ENCODE data around the gene FREM2.

Gene FREM2

GRCh38 chr13:38814331-38814730 lies 127.5 kb downstream of the FREM2 start:
- TF ChIP-seq CTCF (IDR thresholded peaks at IDR 0.05; ENCODE audit: insufficient read depth, low read depth, low read length, missing control alignments) = no peak
- no peak for DNase-seq (ENCODE audit: low read depth)
- H3K4me3 ChIP-seq (ENCODE audit: low read depth, low read length) = no peak overlapping the region

GRCh38 chr13:38819053-38819452 lies 132.2 kb downstream of the FREM2 start:
- no peak for TF ChIP-seq CTCF (IDR thresholded peaks at IDR 0.05; ENCODE audit: insufficient read depth, low read depth, low read length, missing control alignments)
- no peak overlapping the region for H3K4me3 ChIP-seq (ENCODE audit: low read depth, low read length)
- DNase-seq (ENCODE audit: low read depth) = peak; percentile 21

- no peak for TF ChIP-seq CTCF (IDR thresholded peaks at IDR 0.05; ENCODE audit: insufficient read depth, low read depth, low read length, missing control alignments)
These were observed 132.7 kb downstream of the FREM2 start for GRCh38 chr13:38819596-38819995.

GRCh38 chr13:38821770-38822551 lies 135.1 kb downstream of the FREM2 start:
- peak; percentile 12 for DNase-seq (ENCODE audit: low read depth)
- H3K4me3 ChIP-seq (ENCODE audit: low read depth, low read length) = no peak overlapping the region
- TF ChIP-seq CTCF (IDR thresholded peaks at IDR 0.05; ENCODE audit: insufficient read depth, low read depth, low read length, missing control alignments) = no peak

More at GRCh38 chr13:38819596-38819995, 132.7 kb downstream of the FREM2 start:
- H3K4me3 ChIP-seq (ENCODE audit: low read depth, low read length) = no peak overlapping the region
- DNase-seq (ENCODE audit: low read depth) = no peak

- peak; percentile 68 for DNase-seq (ENCODE audit: low read depth)
- no peak overlapping the region for H3K4me3 ChIP-seq (ENCODE audit: low read depth, low read length)
- no peak for TF ChIP-seq CTCF (IDR thresholded peaks at IDR 0.05; ENCODE audit: insufficient read depth, low read depth, low read length, missing control alignments)
These were observed 137.5 kb downstream of the FREM2 start for GRCh38 chr13:38824342-38824741.

- no peak overlapping the region for H3K4me3 ChIP-seq (ENCODE audit: low read depth, low read length)
- no peak for DNase-seq (ENCODE audit: low read depth)
- TF ChIP-seq CTCF (IDR thresholded peaks at IDR 0.05; ENCODE audit: insufficient read depth, low read depth, low read length, missing control alignments) = no peak
These were observed 139.4 kb downstream of the FREM2 start for GRCh38 chr13:38826182-38826813.

Data from GM12865 (cell line).